ENCODE results near the gene ARID5B. TPM values are rescaled to one million over a fixed set of nuclear protein-coding genes. Genes with fewer than 3 reads are reported as not detected.

Gene ARID5B
- total RNA-seq, 1 experiment from 2014 or later = 2.3 TPM

- peaks cover 7% of the 10 kb centered on the region; the same call in 1 of the 2 replicates for H3K4me1 Mint-ChIP-seq
- no peak overlapping the region for H3K27ac Mint-ChIP-seq
- no peak for DNase-seq (ENCODE audit: low spot score)
- peaks cover 17% of the 10 kb centered on the region for H3K27me3 Mint-ChIP-seq (ENCODE audit: low read depth)
- no peak for TF ChIP-seq SOX15 (CRISPR knock-in tag; IDR thresholded peaks at IDR 0.05)
- no peak for TF ChIP-seq RELA (CRISPR knock-in tag; IDR thresholded peaks at IDR 0.05; ENCODE audit: borderline replicate concordance)
- no peak for TF ChIP-seq ZNF396 (CRISPR knock-in tag; IDR thresholded peaks at IDR 0.05; ENCODE audit: borderline replicate concordance)
- no peak for TF ChIP-seq ZNF416 (CRISPR knock-in tag; IDR thresholded peaks at IDR 0.05)
- TF ChIP-seq ZNF232 (CRISPR knock-in tag; IDR thresholded peaks at IDR 0.05) = no peak
- no peak for TF ChIP-seq CDX4 (CRISPR knock-in tag; IDR thresholded peaks at IDR 0.05; ENCODE audit: borderline replicate concordance)
- TF ChIP-seq USF2 (CRISPR knock-in tag; IDR thresholded peaks at IDR 0.05) = no peak
- TF ChIP-seq GTF2I (CRISPR knock-in tag; conservative IDR thresholded peaks at IDR 0.05) = no peak
- no peak for TF ChIP-seq SMAD3 (CRISPR knock-in tag; IDR thresholded peaks at IDR 0.05; ENCODE audit: borderline replicate concordance)
- TF ChIP-seq, protein P1, sequence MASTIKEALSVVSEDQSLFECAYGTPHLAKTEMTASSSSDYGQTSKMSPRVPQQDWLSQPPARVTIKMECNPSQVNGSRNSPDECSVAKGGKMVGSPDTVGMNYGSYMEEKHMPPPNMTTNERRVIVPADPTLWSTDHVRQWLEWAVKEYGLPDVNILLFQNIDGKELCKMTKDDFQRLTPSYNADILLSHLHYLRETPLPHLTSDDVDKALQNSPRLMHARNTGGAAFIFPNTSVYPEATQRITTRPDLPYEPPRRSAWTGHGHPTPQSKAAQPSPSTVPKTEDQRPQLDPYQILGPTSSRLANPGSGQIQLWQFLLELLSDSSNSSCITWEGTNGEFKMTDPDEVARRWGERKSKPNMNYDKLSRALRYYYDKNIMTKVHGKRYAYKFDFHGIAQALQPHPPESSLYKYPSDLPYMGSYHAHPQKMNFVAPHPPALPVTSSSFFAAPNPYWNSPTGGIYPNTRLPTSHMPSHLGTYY (CRISPR knock-in tag; IDR thresholded peaks at IDR 0.05) = no peak
- no peak for TF ChIP-seq PRDM15 (CRISPR knock-in tag; IDR thresholded peaks at IDR 0.05)
- TF ChIP-seq MYBL2 (CRISPR knock-in tag; IDR thresholded peaks at IDR 0.05) = no peak
- TF ChIP-seq HMGXB4 (CRISPR knock-in tag; IDR thresholded peaks at IDR 0.05) = no peak
- TF ChIP-seq PRRX2 (CRISPR knock-in tag; IDR thresholded peaks at IDR 0.05) = no peak
- TF ChIP-seq USF1 (CRISPR knock-in tag; IDR thresholded peaks at IDR 0.05) = no peak
- no peak for TF ChIP-seq NFE2L1 (CRISPR knock-in tag; IDR thresholded peaks at IDR 0.05)
- H3K4me3 Mint-ChIP-seq = no peak overlapping the region
- ChIA-PET CTCF (interaction anchor here (0.6 to 1.4 kb wide), 5 partner anchors 12 to 388 kb away, joined by 3 to 4 read pairs (median 3); no protein-coding TSS in a partner anchor), POLR2A (interaction anchor here (0.6 to 0.7 kb wide), 3 partner anchors 36 to 791 kb away, joined by 3 to 10 read pairs (median 5); no protein-coding TSS in a partner anchor)
- no peak for ATAC-seq
- no peaks in the 10 kb centered on the region for H3K36me3 Mint-ChIP-seq
- no peaks in the 10 kb centered on the region for H3K9me3 Mint-ChIP-seq
Observed at GRCh38 chr10:62025901-62026879, 124.7 kb downstream of the ARID5B start.

All from WTC11 (cell line).